Panc1 (cell line): Measurements from ENCODE around the gene SH2D3C. TPM values are rescaled to one million over a fixed set of nuclear protein-coding genes. Genes with fewer than 3 reads are reported as not detected.

Source experiments
- ATAC-seq: fragments of 200-7000 bp; cut with Tn5 transposase; 2 replicates; pipeline ENCODE4 v1.9.1; 2020; ENCODE audit warnings: mild to moderate bottlenecking, moderate library complexity
- BruUV-seq: library from RNA; stranded (reverse); fragments of 400-500 nt; replicated peaks from 2 replicates; lab custom pipeline; 2021; lab: Mats Ljungman, UMichigan
- CTCF ChIA-PET: fragments of 300-600 bp; sonication (Branson Sonifier 250); formaldehyde crosslinking; loops from one replicate; lab custom pipeline; 2022; ENCODE audit warnings: antibody characterized with exemption; lab: Charles Lee
- POLR2A ChIA-PET: fragments of 300-600 bp; sonication (Branson Sonifier 250); formaldehyde crosslinking; loops from one replicate; lab custom pipeline; 2022; ENCODE audit warnings: antibody characterized with exemption; lab: Charles Lee
- DNase-seq: peaks from one replicate; pipeline ENCODE4 v3.0.0-alpha.2; 2010; ENCODE audit warnings: low read depth, low spot score
- H3K27ac ChIP-seq: 2 replicates; pipeline ENCODE4 v1.5.1; 2011; ENCODE audit warnings: mild to moderate bottlenecking, low read length, inconsistent platforms
- H3K27me3 ChIP-seq: fragments of 200-500 bp; sonication (Bioruptor generic); 2 replicates; pipeline ENCODE4 v1.6.0; 2014; ENCODE audit warnings: low read length, inconsistent platforms; ENCODE audit not compliant: control insufficient read depth, insufficient read depth
- H3K36me3 ChIP-seq: fragments of 200-500 bp; sonication (Bioruptor generic); 2 replicates; pipeline ENCODE4 v1.5.1; 2014; ENCODE audit warnings: inconsistent platforms, mild to moderate bottlenecking, low read length, moderate library complexity; ENCODE audit not compliant: control insufficient read depth, insufficient read depth
- H3K4me1 ChIP-seq: 2 replicates; pipeline ENCODE4 v1.5.1; 2011; ENCODE audit warnings: inconsistent platforms, mild to moderate bottlenecking, low read length, moderate library complexity; ENCODE audit not compliant: control insufficient read depth, insufficient read depth
- H3K4me3 ChIP-seq, 2 experiments: 2 replicates each; pipeline ENCODE4 v1.5.1; 2011 to 2012; ENCODE audit warnings: low read depth in 2 of 2, low read length in 2 of 2, mild to moderate bottlenecking in 2 of 2, inconsistent platforms in 1 of 2, moderate library complexity in 1 of 2
- H3K9me3 ChIP-seq: fragments of 200-500 bp; sonication (Bioruptor generic); 2 replicates; pipeline ENCODE4 v1.5.1; 2014; ENCODE audit warnings: low read depth, mild to moderate bottlenecking, inconsistent platforms, low read length, moderate library complexity; ENCODE audit not compliant: control insufficient read depth, insufficient read depth
- POLR2AphosphoS5 ChIP-seq: IDR thresholded peaks from 2 replicates; pipeline ENCODE4 v1.6.1; 2012; ENCODE audit warnings: mild to moderate bottlenecking, low read depth, low read length, moderate library complexity
- SIN3A ChIP-seq: IDR thresholded peaks from 2 replicates; pipeline ENCODE4 v1.6.1; 2012; ENCODE audit warnings: low read depth, mild to moderate bottlenecking, low read length, moderate library complexity, borderline replicate concordance; ENCODE audit not compliant: insufficient read depth
- in situ Hi-C: cut with HindIII; loops from 2 replicates; pipeline ENCODE4 v1.10.0; 2016; ENCODE audit warnings: low sequenced_read_pairs, low pct_unique_long_range_greater_than_20kb
- intact Hi-C: fragments of 100-400 bp; cut with micrococcal nuclease; formaldehyde crosslinking; loops from one replicate; pipeline ENCODE4 v1.10.0; 2022; ENCODE audit not compliant: unreplicated experiment
- total RNA-seq: library from RNA; stranded (reverse); gene quantifications from one replicate; pipeline ENCODE4 v1.2.1, GENCODE V29; 2021; ENCODE audit not compliant: unreplicated experiment
- TF ChIP-seq, protein P1 (sequence below): fragments of 450-650 bp; IDR thresholded peaks from 2 replicates; pipeline ENCODE4 v1.5.1; 2017; ENCODE audit warnings: mild to moderate bottlenecking
- TF ChIP-seq, protein P2 (sequence below), 2 experiments: IDR thresholded peaks; 2 replicates each; pipeline ENCODE4 v1.6.1; 2011 to 2012; ENCODE audit warnings: low read depth in 2 of 2, control low read depth in 1 of 2, low read length in 1 of 2, mild to moderate bottlenecking in 1 of 2, moderate library complexity in 1 of 2; ENCODE audit not compliant: insufficient read depth in 1 of 2

The SH2D3C gene
- total RNA-seq, 1 experiment from 2014 or later: 0.49 TPM

DNA sequence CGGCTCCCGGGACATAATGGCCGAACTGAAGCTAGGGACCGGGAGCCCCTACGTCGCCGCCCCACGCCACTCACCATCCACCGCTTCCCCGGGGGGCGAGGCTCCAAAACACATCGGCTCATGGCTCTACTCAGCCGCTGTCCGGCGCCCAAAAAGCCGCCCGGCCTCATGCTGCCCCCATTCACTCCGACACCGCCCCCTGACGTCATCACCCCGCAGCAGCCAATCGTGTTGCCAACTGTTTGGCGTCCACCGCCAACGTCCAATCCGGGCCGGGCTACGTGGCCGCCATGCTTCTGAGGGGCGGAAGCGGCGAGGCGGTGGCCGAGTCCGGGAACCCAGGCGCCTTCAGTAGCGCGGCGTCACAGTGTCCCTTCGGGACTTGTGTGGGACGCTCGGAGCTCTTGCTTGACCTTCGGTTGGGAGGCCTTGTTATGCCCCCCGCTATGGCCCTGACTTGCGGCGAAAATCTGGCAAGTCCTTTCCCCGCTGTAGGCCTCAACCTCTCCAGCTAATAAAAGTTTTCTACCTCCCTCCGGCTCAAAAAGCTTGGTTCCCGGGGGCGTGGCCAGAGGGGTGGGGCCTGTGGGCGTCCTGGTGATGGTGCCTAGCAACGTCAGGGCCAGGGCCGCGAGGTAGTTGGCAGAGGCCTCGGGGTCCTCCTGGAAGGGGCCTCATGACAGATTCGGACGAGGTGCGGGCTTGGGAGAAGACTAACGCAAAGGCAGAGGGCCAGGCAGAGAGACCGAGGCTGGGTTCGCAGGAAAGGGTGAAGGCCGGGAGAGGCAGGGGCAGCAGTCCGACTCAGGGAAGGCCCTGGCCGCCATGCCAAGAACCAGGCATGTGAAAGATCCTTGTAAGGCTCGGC, 62.8 kb downstream of the SH2D3C start, which contains the start of the genes PTRH1 and TTC16:
Gene PTRH1 (minus strand): TSS at position 194 of the 868 bp plus-strand sequence. CDS start 24 bp downstream, at position 170.
Gene TTC16 (plus strand): TSS at position 610 of the 868 bp plus-strand sequence. CDS start 67 bp downstream, at position 677.
- POLR2A ChIA-PET: no interaction called here

GRCh38 chr9:127714951-127715469, 63.5 kb downstream of the SH2D3C start:
- Histone ChIP-seq H3K4me1 (peaks cover 11% of the 10 kb centered on the region), H3K36me3 (peaks cover 3% of the 10 kb centered on the region; the same call in 1 of the 2 replicates), H3K27ac (peak overlapping the region; percentile 54; the same call in 1 of the 2 replicates), H3K27me3 (no peaks in the 10 kb centered on the region), H3K9me3 (no peaks in the 10 kb centered on the region), H3K4me3 (peak overlapping the region; percentile 75 to 86)
- TF ChIP-seq POLR2AphosphoS5: no peak
- TF ChIP-seq, protein P1, sequence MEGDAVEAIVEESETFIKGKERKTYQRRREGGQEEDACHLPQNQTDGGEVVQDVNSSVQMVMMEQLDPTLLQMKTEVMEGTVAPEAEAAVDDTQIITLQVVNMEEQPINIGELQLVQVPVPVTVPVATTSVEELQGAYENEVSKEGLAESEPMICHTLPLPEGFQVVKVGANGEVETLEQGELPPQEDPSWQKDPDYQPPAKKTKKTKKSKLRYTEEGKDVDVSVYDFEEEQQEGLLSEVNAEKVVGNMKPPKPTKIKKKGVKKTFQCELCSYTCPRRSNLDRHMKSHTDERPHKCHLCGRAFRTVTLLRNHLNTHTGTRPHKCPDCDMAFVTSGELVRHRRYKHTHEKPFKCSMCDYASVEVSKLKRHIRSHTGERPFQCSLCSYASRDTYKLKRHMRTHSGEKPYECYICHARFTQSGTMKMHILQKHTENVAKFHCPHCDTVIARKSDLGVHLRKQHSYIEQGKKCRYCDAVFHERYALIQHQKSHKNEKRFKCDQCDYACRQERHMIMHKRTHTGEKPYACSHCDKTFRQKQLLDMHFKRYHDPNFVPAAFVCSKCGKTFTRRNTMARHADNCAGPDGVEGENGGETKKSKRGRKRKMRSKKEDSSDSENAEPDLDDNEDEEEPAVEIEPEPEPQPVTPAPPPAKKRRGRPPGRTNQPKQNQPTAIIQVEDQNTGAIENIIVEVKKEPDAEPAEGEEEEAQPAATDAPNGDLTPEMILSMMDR: no peak
- TSS peak; percentile 84 for BruUV-seq
- DNase-seq (no peak), ATAC-seq (peak; percentile 24)
- in situ Hi-C loops: no loop called here
- intact Hi-C loops: no loop called here
- ChIA-PET POLR2A (no interaction called here), CTCF (no interaction called here)

More for the DNA sequence above, 62.8 kb downstream of the SH2D3C start, which contains the start of the genes PTRH1 and TTC16:
- ATAC-seq (peak; percentile 97), DNase-seq (peak; percentile 54)
- in situ Hi-C loops (no loop called here), intact Hi-C loops (no loop called here)
- BruUV-seq: no TSS peak
- Histone ChIP-seq H3K4me3 (peak within 1 kb of the TSS; percentile 75 to 86), H3K4me1 (peaks cover 11% of the 10 kb centered on the region), H3K9me3 (no peaks in the 10 kb centered on the region), H3K27me3 (no peaks in the 10 kb centered on the region), H3K27ac (peak within 1 kb of the TSS; percentile 54), H3K36me3 (peaks cover 3% of the 10 kb centered on the region; the same call in 1 of the 2 replicates)
- CTCF ChIA-PET: no interaction called here
- TF ChIP-seq, protein P2, sequence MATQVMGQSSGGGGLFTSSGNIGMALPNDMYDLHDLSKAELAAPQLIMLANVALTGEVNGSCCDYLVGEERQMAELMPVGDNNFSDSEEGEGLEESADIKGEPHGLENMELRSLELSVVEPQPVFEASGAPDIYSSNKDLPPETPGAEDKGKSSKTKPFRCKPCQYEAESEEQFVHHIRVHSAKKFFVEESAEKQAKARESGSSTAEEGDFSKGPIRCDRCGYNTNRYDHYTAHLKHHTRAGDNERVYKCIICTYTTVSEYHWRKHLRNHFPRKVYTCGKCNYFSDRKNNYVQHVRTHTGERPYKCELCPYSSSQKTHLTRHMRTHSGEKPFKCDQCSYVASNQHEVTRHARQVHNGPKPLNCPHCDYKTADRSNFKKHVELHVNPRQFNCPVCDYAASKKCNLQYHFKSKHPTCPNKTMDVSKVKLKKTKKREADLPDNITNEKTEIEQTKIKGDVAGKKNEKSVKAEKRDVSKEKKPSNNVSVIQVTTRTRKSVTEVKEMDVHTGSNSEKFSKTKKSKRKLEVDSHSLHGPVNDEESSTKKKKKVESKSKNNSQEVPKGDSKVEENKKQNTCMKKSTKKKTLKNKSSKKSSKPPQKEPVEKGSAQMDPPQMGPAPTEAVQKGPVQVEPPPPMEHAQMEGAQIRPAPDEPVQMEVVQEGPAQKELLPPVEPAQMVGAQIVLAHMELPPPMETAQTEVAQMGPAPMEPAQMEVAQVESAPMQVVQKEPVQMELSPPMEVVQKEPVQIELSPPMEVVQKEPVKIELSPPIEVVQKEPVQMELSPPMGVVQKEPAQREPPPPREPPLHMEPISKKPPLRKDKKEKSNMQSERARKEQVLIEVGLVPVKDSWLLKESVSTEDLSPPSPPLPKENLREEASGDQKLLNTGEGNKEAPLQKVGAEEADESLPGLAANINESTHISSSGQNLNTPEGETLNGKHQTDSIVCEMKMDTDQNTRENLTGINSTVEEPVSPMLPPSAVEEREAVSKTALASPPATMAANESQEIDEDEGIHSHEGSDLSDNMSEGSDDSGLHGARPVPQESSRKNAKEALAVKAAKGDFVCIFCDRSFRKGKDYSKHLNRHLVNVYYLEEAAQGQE (IDR thresholded peaks at IDR 0.05; ENCODE audit: insufficient read depth in 1 of 2, low read depth in 2 of 2, low read length in 1 of 2): no peak
- TF ChIP-seq SIN3A: peak; percentile 74; the same call in 1 of the 2 replicates
